ENCODE data around the gene DCXR. TPM values are rescaled to one million over a fixed set of nuclear protein-coding genes. Genes with fewer than 3 reads are reported as not detected.

Gene DCXR
- total and polyA plus RNA-seq, 2 of the 13 experiments (the other 11 are each of a cell fraction or from before 2014, with no cell fraction given): 287 to 311 TPM

GRCh38 chr17:82023447-82024241, 13.9 kb downstream of the DCXR start (continued):
- TF ChIP-seq TIGD3 (CRISPR knock-in tag; IDR thresholded peaks at IDR 0.05; ENCODE audit: borderline replicate concordance) (peak; percentile 62; the same call in 1 of the 2 replicates), ZNF333 (CRISPR knock-in tag; IDR thresholded peaks at IDR 0.05; ENCODE audit: borderline replicate concordance) (peak; percentile 41; the same call in 1 of the 2 replicates), NAIF1 (CRISPR knock-in tag; IDR thresholded peaks at IDR 0.05; ENCODE audit: borderline replicate concordance) (no peak), KMT2A (CRISPR knock-in tag; IDR thresholded peaks at IDR 0.05) (peak; percentile 31; the same call in 1 of the 2 replicates), U2AF2 (IDR thresholded peaks at IDR 0.05; ENCODE audit: low read depth, low read length) (no peak), FOSL2 (CRISPR knock-in tag; IDR thresholded peaks at IDR 0.05) (no peak), NR1H2 (CRISPR knock-in tag; IDR thresholded peaks at IDR 0.05; ENCODE audit: borderline replicate concordance, low read depth) (no peak), SSRP1 (CRISPR knock-in tag; IDR thresholded peaks at IDR 0.05) (peak; percentile 58; the same call in 1 of the 2 replicates), EED (CRISPR knock-in tag; IDR thresholded peaks at IDR 0.05) (0 out of 2 replicates have a peak, but pooled peaks have one; percentile 68), ZMYM4 (CRISPR knock-in tag; IDR thresholded peaks at IDR 0.05) (peak; percentile 11; the same call in 1 of the 2 replicates), MAZ (IDR thresholded peaks at IDR 0.05; ENCODE audit: borderline replicate concordance, low read depth, low read length) (no peak), MAZ (CRISPR knock-in tag; IDR thresholded peaks at IDR 0.05; ENCODE audit: low read depth) (peak; percentile 29), ZNF616 (CRISPR knock-in tag; IDR thresholded peaks at IDR 0.05; ENCODE audit: low read depth) (no peak), ISX (CRISPR knock-in tag; conservative IDR thresholded peaks at IDR 0.05) (0 out of 2 replicates have a peak, but pooled peaks have one; percentile 49), ZNF652 (CRISPR knock-in tag; IDR thresholded peaks at IDR 0.05; ENCODE audit: borderline replicate concordance, low read depth) (no peak), ZNF772 (CRISPR knock-in tag; IDR thresholded peaks at IDR 0.05) (peak; percentile 62; the same call in 1 of the 2 replicates), ZNF773 (CRISPR knock-in tag; IDR thresholded peaks at IDR 0.05; ENCODE audit: borderline replicate concordance) (peak; percentile 42; the same call in 1 of the 2 replicates)
- TF ChIP-seq, protein P1, sequence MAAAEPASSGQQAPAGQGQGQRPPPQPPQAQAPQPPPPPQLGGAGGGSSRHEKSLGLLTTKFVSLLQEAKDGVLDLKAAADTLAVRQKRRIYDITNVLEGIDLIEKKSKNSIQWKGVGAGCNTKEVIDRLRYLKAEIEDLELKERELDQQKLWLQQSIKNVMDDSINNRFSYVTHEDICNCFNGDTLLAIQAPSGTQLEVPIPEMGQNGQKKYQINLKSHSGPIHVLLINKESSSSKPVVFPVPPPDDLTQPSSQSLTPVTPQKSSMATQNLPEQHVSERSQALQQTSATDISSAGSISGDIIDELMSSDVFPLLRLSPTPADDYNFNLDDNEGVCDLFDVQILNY (CRISPR knock-in tag; conservative IDR thresholded peaks at IDR 0.05): peak; percentile 1; the same call in 1 of the 2 replicates
- TF ChIP-seq, protein P2, sequence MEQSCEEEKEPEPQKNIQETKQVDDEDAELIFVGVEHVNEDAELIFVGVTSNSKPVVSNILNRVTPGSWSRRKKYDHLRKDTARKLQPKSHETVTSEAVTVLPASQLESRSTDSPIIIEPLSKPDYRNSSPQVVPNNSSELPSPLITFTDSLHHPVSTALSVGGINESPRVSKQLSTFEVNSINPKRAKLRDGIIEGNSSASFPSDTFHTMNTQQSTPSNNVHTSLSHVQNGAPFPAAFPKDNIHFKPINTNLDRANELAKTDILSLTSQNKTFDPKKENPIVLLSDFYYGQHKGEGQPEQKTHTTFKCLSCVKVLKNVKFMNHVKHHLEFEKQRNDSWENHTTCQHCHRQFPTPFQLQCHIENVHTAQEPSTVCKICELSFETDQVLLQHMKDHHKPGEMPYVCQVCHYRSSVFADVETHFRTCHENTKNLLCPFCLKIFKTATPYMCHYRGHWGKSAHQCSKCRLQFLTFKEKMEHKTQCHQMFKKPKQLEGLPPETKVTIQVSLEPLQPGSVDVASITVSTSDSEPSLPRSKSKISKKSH (CRISPR knock-in tag; IDR thresholded peaks at IDR 0.05; ENCODE audit: borderline replicate concordance): peak; percentile 71; the same call in 1 of the 2 replicates
- TF ChIP-seq, protein P3, sequence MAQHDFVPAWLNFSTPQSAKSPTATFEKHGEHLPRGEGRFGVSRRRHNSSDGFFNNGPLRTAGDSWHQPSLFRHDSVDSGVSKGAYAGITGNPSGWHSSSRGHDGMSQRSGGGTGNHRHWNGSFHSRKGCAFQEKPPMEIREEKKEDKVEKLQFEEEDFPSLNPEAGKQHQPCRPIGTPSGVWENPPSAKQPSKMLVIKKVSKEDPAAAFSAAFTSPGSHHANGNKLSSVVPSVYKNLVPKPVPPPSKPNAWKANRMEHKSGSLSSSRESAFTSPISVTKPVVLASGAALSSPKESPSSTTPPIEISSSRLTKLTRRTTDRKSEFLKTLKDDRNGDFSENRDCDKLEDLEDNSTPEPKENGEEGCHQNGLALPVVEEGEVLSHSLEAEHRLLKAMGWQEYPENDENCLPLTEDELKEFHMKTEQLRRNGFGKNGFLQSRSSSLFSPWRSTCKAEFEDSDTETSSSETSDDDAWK (CRISPR knock-in tag; IDR thresholded peaks at IDR 0.05): no peak
